ENCODE measurements around the gene CORO1C.
A peak's percentile ranks its signal among the peaks of the same experiment; 100 is the strongest.

- TF ChIP-seq CTCF (IDR thresholded peaks at IDR 0.05), result no peak
- TF ChIP-seq POLR2A (IDR thresholded peaks at IDR 0.05; ENCODE audit: low read depth), result peak; percentile 90
- no peak for TF ChIP-seq EP300 (IDR thresholded peaks at IDR 0.05)
Observed at GRCh38 chr12:108731866-108732461, 646 bp upstream of the CORO1C start.
